Dedifferentiated amniotic fluid mesenchymal stem cell (primary cell): ENCODE data around the gene MEOX1.
A peak's percentile ranks its signal among the peaks of the same experiment; 100 is the strongest.

Experiments used
- DNase-seq: peaks from one replicate; pipeline ENCODE4 v3.0.0-alpha.2; 2016; ENCODE audit errors: extremely low spot score

Gene MEOX1

GRCh38 chr17:43591779-43592562 lies 69.8 kb downstream of the MEOX1 start:
- DNase-seq: peak; percentile 86

- DNase-seq: no peak
Observed at GRCh38 chr17:43591001-43591400, 70.7 kb downstream of the MEOX1 start.
